ENCODE data around the gene ETNK2. TPM values are rescaled to one million over a fixed set of nuclear protein-coding genes. Genes with fewer than 3 reads are reported as not detected.

ETNK2 gene
- total RNA-seq, 6 donors from 2014 or later = 3.2 to 8.9 (median 6.0) TPM; not detected in 1

DNA sequence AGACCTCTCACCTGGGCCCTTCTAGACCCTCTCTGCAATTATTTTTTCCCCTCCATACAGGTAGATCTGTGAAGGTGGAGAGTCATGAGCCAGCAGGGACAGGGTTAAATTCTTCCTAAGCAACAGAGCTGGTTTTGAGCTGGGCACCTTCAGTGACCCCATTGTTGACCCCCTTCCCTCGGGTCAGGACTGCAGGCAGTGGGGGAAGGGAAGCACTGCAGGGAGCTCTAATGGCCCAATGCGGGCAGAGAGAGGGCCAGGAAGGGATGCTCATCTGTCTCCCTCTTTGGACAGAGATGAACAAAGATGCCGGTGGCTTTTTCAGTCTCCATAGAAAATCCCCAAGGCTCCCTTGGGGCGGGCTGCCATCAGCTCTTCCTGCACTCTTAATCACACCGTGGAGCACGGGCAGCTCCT, 57.5 kb downstream of the ETNK2 start:
- TF ChIP-seq CTCF (IDR thresholded peaks at IDR 0.05) (no peak), EP300 (IDR thresholded peaks at IDR 0.05) (no peak), POLR2A (IDR thresholded peaks at IDR 0.05) (no peak), POLR2AphosphoS5 (IDR thresholded peaks at IDR 0.05) (no peak)
- H3K4me1 ChIP-seq = peaks cover 68 to 79% (median 71%) of the 10 kb centered on the region in 4 donors
- no peak for ATAC-seq (ENCODE audit: low FRiP score in 2 of 2)

DNA sequence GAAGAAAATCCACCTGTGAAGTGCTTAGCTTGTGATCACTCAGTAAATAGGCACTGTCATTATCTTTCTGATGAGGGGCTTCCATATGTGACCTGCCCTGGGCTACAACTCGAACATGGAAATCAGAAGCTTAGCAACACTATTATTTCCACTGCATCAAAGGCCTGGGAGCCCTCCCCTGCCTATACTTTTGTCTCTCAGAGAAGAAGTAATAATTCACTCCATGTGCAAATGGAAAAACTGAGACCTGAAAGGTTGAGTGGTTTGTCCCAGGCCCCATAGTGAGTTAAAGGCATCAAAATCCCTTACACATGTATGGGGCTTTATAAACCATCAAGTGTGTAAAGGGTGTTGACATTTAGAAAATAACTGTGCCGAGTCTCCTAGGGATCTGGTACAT, 58.1 kb downstream of the ETNK2 start:
- peak overlapping the region; percentile 28 to 92 (median 82) for H3K27ac ChIP-seq

More for the DNA sequence above, 57.5 kb downstream of the ETNK2 start:
- Histone ChIP-seq H3K36me3 (no peaks in the 10 kb centered on the region), H3K27me3 (no peaks in the 10 kb centered on the region), H3K27ac (peak overlapping the region; percentile 28 to 92 (median 82)), H3K9me3 (no peaks in the 10 kb centered on the region), H3K4me3 (no peak overlapping the region)
- DNase-seq = no peak
- WGBS, 2 donors = 25 to 48% methylated on average over 5 to 6 of the region's 6 CpGs

GRCh38 chr1:204093421-204093717, 58.5 kb downstream of the ETNK2 start:
- Histone ChIP-seq H3K9me3 (no peaks in the 10 kb centered on the region), H3K4me1 (peaks cover 70 to 81% (median 78%) of the 10 kb centered on the region in 4 donors), H3K27me3 (no peaks in the 10 kb centered on the region), H3K27ac (peak overlapping the region; percentile 28 to 92 (median 82)), H3K4me3 (no peak overlapping the region), H3K36me3 (no peaks in the 10 kb centered on the region)
- TF ChIP-seq POLR2AphosphoS5 (IDR thresholded peaks at IDR 0.05) (peak in 1 of 2 donors; percentile 52), EP300 (IDR thresholded peaks at IDR 0.05) (no peak)
- WGBS, 2 donors = 69 to 93% methylated on average over 2 to 4 of the region's 4 CpGs
- ATAC-seq (ENCODE audit: low FRiP score in 2 of 2) (no peak), DNase-seq (peak in 1 of 2 donors; percentile 23)

More for the DNA sequence above, 58.1 kb downstream of the ETNK2 start:
- H3K4me1 ChIP-seq = peaks cover 68 to 80% (median 75%) of the 10 kb centered on the region in 4 donors
- no peaks in the 10 kb centered on the region for H3K27me3 ChIP-seq
- TF ChIP-seq CTCF (IDR thresholded peaks at IDR 0.05) (no peak), POLR2AphosphoS5 (IDR thresholded peaks at IDR 0.05) (no peak), POLR2A (IDR thresholded peaks at IDR 0.05) (no peak), EP300 (IDR thresholded peaks at IDR 0.05) (no peak)
- WGBS, 2 donors = 50 to 64% methylated on average over 2 of the region's 2 CpGs
- H3K4me3 ChIP-seq = no peak overlapping the region
- H3K9me3 ChIP-seq = no peaks in the 10 kb centered on the region
- no peak for DNase-seq
- no peak for ATAC-seq (ENCODE audit: low FRiP score in 2 of 2)
- no peaks in the 10 kb centered on the region for H3K36me3 ChIP-seq

- H3K27me3 ChIP-seq = no peaks in the 10 kb centered on the region
- H3K4me3 ChIP-seq = no peak overlapping the region
- TF ChIP-seq EP300 (IDR thresholded peaks at IDR 0.05) (no peak), CTCF (IDR thresholded peaks at IDR 0.05) (no peak), POLR2AphosphoS5 (IDR thresholded peaks at IDR 0.05) (no peak)
- DNase-seq = no peak
- H3K4me1 ChIP-seq = peaks cover 75 to 87% (median 81%) of the 10 kb centered on the region in 4 donors
- peak overlapping the region; percentile 28 to 92 (median 74) for H3K27ac ChIP-seq
- no peaks in the 10 kb centered on the region for H3K9me3 ChIP-seq
- ATAC-seq (ENCODE audit: low FRiP score in 2 of 2) = no peak
- WGBS, 2 donors = 70 to 76% methylated on average over 11 to 12 of the region's 12 CpGs
- no peaks in the 10 kb centered on the region for H3K36me3 ChIP-seq
Observed at GRCh38 chr1:204092632-204093420, 59.0 kb downstream of the ETNK2 start.

GRCh38 chr1:204091787-204092312, 60.0 kb downstream of the ETNK2 start:
- H3K4me1 ChIP-seq = peaks cover 83 to 94% (median 87%) of the 10 kb centered on the region in 4 donors
- DNase-seq = no peak
- ATAC-seq (ENCODE audit: low FRiP score in 2 of 2) = no peak
- no peaks in the 10 kb centered on the region for H3K36me3 ChIP-seq
- H3K27me3 ChIP-seq = no peaks in the 10 kb centered on the region
- no peaks in the 10 kb centered on the region for H3K9me3 ChIP-seq
- peak overlapping the region in 3 of 4 donors; percentile 57 to 92 (median 92) for H3K27ac ChIP-seq
- H3K4me3 ChIP-seq = no peak overlapping the region
- TF ChIP-seq EP300 (IDR thresholded peaks at IDR 0.05) = no peak
- no peak for TF ChIP-seq POLR2AphosphoS5 (IDR thresholded peaks at IDR 0.05)
- no peak for TF ChIP-seq CTCF (IDR thresholded peaks at IDR 0.05)
- no peak for TF ChIP-seq POLR2A (IDR thresholded peaks at IDR 0.05)
- WGBS, 2 donors = 86 to 87% methylated on average over 5 of the region's 5 CpGs

Measured in upper lobe of left lung (tissue), 6 donors.